Breast epithelium (tissue), 3 donors: ENCODE measurements around the gene RASA3.

ENCODE experiments used
- CTCF ChIP-seq, 3 donors: fragments of 450-650 bp; IDR thresholded peaks; one replicate each; pipeline ENCODE4 v1.5.1; 2016 to 2017; ENCODE audit warnings: antibody characterized with exemption in 3 of 3, mild to moderate bottlenecking in 3 of 3, moderate library complexity in 3 of 3
- POLR2AphosphoS5 ChIP-seq, 3 donors: sonication (generic); formaldehyde crosslinking; IDR thresholded peaks; one replicate each; pipeline ENCODE4 v1.6.1; 2017; ENCODE audit warnings: antibody characterized with exemption in 3 of 3

- TF ChIP-seq CTCF (IDR thresholded peaks at IDR 0.05) (no peak), POLR2AphosphoS5 (IDR thresholded peaks at IDR 0.05) (no peak)
Observed at GRCh38 chr13:114047358-114047881, 85.0 kb downstream of the RASA3 start.
